ENCODE data around the gene PROCA1. TPM values are rescaled to one million over a fixed set of nuclear protein-coding genes. Genes with fewer than 3 reads are reported as not detected.
A peak's percentile ranks its signal among the peaks of the same experiment; 100 is the strongest.

PROCA1 gene
- total RNA-seq = 1 to 10 TPM in 1 of 4 donors, under 1 TPM in 1, not detected in 2; 0.36 to 6.2 TPM

GRCh38 chr17:28711723-28712031 lies at the start of gene PROCA1:
Gene PROCA1, minus strand, starts transcription at chr17:28711888. Its CDS starts 228 bp downstream, at chr17:28711660.
- no peaks in the 10 kb centered on the region for H3K27me3 ChIP-seq
- TF ChIP-seq POLR2A (IDR thresholded peaks at IDR 0.05) = no peak
- no peak for TF ChIP-seq CTCF (IDR thresholded peaks at IDR 0.05)
- no peak for TF ChIP-seq EP300 (IDR thresholded peaks at IDR 0.05)
- TF ChIP-seq POLR2AphosphoS5 (IDR thresholded peaks at IDR 0.05) = no peak
- no peaks in the 10 kb centered on the region for H3K9me3 ChIP-seq
- H3K4me1 ChIP-seq = peaks cover 36% of the 10 kb centered on the region
- no peak for DNase-seq (ENCODE audit: low spot score in 2 of 2)
- 1% methylated on average over 16 of the region's 20 CpGs for WGBS
- H3K36me3 ChIP-seq = peaks cover 23% of the 10 kb centered on the region
- peak within 1 kb of the TSS; percentile 82 for H3K4me3 ChIP-seq
- peak within 1 kb of the TSS; percentile 91 for H3K27ac ChIP-seq

- peak overlapping the region; percentile 4 for H3K27ac ChIP-seq
Observed at GRCh38 chr17:28760601-28761562, 49.2 kb upstream of the PROCA1 start.

GRCh38 chr17:28759256-28759865 lies 47.7 kb upstream of the PROCA1 start:
- Histone ChIP-seq H3K36me3 (peaks cover 38% of the 10 kb centered on the region), H3K9me3 (no peaks in the 10 kb centered on the region), H3K27ac (no peak overlapping the region), H3K4me3 (no peak overlapping the region), H3K27me3 (no peaks in the 10 kb centered on the region), H3K4me1 (peaks cover 13% of the 10 kb centered on the region)
- WGBS = 91% methylated on average over 16 of the region's 18 CpGs
- TF ChIP-seq EP300 (IDR thresholded peaks at IDR 0.05) (no peak), CTCF (IDR thresholded peaks at IDR 0.05) (no peak), POLR2AphosphoS5 (IDR thresholded peaks at IDR 0.05) (no peak), POLR2A (IDR thresholded peaks at IDR 0.05) (no peak)
- peak in 1 of 2 donors; percentile 66 for DNase-seq (ENCODE audit: low spot score in 2 of 2)

More at GRCh38 chr17:28760601-28761562, 49.2 kb upstream of the PROCA1 start:
- Histone ChIP-seq H3K9me3 (no peaks in the 10 kb centered on the region), H3K36me3 (peaks cover 53% of the 10 kb centered on the region), H3K4me3 (no peak overlapping the region), H3K27me3 (no peaks in the 10 kb centered on the region), H3K4me1 (peaks cover 13% of the 10 kb centered on the region)
- 49% methylated on average over 9 of the region's 9 CpGs for WGBS
- DNase-seq (ENCODE audit: low spot score in 2 of 2) = peak; percentile 70 to 82
- TF ChIP-seq POLR2A (IDR thresholded peaks at IDR 0.05) (no peak), CTCF (IDR thresholded peaks at IDR 0.05) (no peak), EP300 (IDR thresholded peaks at IDR 0.05) (no peak), POLR2AphosphoS5 (IDR thresholded peaks at IDR 0.05) (no peak)

- Histone ChIP-seq H3K4me1 (peaks cover 13% of the 10 kb centered on the region), H3K4me3 (no peak overlapping the region), H3K9me3 (no peaks in the 10 kb centered on the region), H3K27me3 (no peaks in the 10 kb centered on the region), H3K36me3 (peaks cover 38% of the 10 kb centered on the region), H3K27ac (no peak overlapping the region)
- peak in 1 of 2 donors; percentile 59 for DNase-seq (ENCODE audit: low spot score in 2 of 2)
- 91% methylated on average over 24 of the region's 32 CpGs for WGBS
- TF ChIP-seq POLR2A (IDR thresholded peaks at IDR 0.05) (no peak), CTCF (IDR thresholded peaks at IDR 0.05) (no peak), EP300 (IDR thresholded peaks at IDR 0.05) (no peak), POLR2AphosphoS5 (IDR thresholded peaks at IDR 0.05) (no peak)
Observed at GRCh38 chr17:28758411-28759121, 46.9 kb upstream of the PROCA1 start.

Data from suprapubic skin (tissue), 4 donors.